ENCODE measurements around the gene DLK2.

GRCh38 chr6:43405354-43405753 is 50.0 kb downstream of the DLK2 start:
- TF ChIP-seq CTCF (IDR thresholded peaks at IDR 0.05; ENCODE audit: insufficient read depth, low read length, poor library complexity, severe bottlenecking): no peak
- no peak for TF ChIP-seq EZH2phosphoT487 (conservative IDR thresholded peaks at IDR 0.05; ENCODE audit: low read length)
